HG03139 (cell line): ENCODE measurements around the gene JAZF1.
"Not testable (repeated sequence)": the region's sequence is repeated elsewhere in the genome, so short reads cannot be mapped to it uniquely, and the experiment has no call there.

Experiments used
- ATAC-seq: cut with Tn5 transposase; IDR thresholded peaks from one replicate; pipeline ENCODE4 v1.9.1; 2021; ENCODE audit not compliant: unreplicated experiment

Gene JAZF1

DNA sequence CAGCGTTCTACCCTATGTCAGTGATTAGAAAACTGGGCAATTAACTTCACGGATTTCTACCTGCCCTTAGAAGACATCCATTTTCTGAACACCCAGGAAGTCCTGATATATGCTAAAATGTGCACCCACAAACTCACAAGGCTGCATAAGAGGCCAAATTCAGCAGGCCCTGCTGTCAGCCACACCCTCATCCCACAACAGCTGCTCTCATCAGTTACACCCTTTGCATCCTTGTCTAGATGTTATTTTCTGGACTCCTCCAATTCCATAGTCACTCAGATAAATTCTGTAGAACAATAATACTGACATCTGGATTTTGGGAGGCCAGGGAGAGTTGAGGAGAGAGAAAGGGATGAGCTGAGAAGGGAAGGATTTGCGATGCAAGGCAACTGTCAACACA lies 231.7 kb downstream of the JAZF1 start:
- no peak for ATAC-seq

DNA sequence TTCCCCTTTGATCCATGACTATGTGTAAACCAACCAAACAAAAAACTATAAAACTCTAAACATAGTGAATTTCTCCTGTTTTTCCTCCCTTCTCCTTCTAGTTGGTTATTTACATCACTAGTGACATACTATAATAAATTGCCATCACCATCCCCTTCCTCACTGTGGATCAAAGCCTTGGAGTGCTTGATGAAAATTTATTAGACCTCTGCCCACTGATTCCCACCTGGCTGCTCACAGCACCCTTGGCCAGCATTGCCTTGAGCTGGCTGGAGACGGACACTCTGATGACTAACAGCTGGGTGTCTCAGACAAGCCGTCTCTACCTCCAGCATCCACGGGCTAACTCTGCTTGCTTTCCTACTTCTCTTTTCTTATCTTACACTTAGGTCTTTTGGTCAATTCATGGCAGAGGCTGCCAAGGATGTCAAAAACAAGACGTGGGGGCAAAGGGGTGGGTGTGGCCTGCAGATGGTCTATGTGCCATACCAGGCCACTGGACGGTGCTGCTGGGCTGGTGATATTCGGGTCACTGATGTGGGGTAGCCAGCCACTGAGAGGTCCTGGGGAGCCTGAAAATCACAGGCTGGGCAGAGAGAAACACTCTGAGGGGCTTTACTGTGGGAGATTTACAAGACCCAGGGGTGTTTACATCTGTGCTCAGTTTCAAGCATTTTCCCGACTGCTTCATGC lies 232.9 kb downstream of the JAZF1 start:
- no peak for ATAC-seq

DNA sequence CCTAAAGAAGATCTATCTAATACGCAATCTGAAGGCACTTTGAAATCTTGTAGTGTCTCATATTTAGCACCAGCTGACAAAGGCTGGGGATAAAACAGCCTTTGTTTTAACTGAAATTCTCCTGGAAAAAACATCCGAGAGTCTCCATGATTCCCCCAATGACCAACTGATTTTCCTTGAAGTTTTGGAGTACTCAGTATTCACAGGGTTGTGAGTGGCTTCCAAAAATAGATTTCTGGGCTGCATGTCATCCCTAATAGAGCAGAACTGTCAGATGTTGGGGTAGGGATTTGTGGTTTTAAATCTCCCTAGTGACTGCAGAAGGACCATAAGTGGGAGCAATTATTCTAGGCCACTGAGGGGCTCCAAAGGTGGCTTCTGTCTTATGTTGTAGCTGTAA lies 234.2 kb downstream of the JAZF1 start:
- ATAC-seq: no peak

- ATAC-seq: no peak
Measured at GRCh38 chr7:27945058-27945795, 235.4 kb downstream of the JAZF1 start.

GRCh38 chr7:27944643-27945042 lies 236.0 kb downstream of the JAZF1 start:
- no peak for ATAC-seq

DNA sequence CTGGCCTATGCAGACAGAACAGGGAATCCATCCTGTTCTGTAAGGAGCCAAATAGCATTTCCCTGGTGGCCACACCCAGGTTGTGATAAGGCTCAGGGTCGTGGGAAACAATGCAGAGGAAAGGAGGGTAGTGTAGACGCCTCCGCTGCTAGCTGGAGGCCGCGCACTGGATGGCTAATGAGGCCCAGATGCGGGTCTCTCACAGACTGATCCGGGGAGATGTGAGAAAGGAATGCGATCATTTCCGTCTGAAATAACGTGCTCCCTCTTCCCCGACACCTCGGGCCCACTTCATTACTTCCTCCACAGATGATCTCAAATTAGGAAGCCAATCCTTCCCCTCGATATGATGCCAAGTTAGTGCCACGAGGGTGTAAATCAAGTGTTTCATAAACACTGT lies 237.4 kb downstream of the JAZF1 start:
- no peak for ATAC-seq

DNA sequence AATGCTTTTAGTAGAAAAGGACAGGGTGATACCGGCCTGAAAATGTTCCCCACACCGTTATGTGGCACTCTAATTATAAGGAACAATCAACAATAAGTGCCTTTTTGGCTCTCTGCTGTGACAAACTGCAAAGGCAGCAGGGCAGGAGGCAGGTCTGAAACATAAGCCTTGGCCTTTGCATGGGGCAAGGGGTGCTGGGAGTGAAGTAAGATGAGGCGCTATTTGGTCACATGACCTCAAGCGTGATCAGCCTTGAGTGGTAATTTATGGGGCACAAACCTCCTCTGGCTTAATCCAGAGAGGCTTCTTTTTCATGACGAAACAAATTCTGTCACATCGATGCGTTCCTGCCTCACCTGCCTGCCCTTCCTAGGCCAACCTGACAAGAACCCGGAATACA lies 237.9 kb downstream of the JAZF1 start:
- no peak for ATAC-seq

DNA sequence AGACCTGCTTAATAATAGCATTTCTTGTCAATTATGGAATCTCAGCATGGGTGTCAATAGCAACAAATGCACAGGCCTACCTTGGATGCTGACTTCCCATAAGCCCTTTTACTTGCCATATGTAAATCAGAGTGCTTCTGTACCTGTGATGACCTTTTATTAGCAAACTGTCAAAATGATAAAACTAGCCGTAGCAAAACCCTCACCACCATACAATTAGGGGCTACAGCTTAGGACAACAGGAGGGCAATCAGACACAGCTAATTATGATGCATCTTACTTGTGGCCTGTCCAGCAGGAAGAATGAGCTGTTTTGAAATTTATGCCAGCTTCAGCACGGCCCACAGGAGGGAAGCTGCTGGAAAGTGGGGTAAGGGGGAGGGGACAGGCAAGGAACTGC lies 239.1 kb downstream of the JAZF1 start:
- no peak for ATAC-seq

- no peak for ATAC-seq
Measured at GRCh38 chr7:27940341-27940740, 240.3 kb downstream of the JAZF1 start.

DNA sequence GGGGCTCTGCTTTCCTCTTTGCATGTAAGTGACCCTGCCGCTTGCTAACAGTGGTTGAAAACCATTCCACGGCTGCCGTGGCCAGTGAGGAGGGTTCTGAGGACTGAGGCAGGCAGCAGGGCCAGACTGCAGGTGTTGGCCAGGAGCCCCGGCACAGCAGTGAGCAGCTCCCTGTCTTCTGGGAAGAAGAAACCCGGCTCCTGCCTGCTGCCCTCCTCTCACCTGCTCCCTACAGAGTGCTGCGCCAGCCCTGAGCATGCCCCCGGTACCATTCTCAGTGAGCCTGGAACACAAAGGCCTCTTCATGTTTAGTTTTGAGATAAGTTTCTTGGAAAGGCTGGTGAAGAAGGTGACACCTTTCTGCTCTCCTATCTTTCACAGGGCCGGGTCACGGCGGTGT lies 240.7 kb downstream of the JAZF1 start:
- no peak for ATAC-seq

- ATAC-seq: no peak
Measured at GRCh38 chr7:27936768-27937102, 243.9 kb downstream of the JAZF1 start.

DNA sequence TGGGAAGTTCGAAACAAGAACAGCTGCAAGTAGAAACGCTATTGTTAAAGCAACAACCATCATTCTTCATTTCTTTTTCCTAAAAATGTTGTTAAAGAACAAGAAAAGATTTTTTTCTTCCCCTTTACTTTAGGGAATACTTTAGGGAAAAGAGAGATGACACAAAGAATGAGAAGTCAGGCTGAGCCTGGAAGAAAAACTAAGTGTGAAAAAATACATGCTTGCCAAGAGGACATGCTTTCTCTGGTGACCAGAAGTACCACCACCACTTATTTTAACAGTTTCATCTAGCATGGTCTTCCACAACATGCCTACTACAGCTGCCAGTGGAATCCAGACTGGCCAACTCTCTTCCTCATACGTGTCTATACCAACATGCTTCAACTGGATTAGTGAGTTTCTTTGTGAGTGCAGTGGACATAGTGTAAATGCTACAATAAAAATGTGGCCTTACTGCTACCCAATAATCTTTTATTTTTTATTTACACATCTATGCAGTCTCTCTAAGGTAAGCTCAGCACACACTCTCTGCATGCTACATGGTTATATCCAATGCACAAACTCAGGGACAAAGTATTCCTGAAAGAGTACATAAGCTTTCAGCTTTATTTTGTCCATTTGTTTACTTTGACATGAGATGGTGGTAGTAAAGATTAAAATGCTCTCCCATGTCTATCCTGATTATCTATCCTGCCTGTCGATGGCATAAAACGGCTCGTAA lies 244.4 kb downstream of the JAZF1 start:
- no peak for ATAC-seq

GRCh38 chr7:27933671-27934565 lies 246.7 kb downstream of the JAZF1 start:
- ATAC-seq: no peak

DNA sequence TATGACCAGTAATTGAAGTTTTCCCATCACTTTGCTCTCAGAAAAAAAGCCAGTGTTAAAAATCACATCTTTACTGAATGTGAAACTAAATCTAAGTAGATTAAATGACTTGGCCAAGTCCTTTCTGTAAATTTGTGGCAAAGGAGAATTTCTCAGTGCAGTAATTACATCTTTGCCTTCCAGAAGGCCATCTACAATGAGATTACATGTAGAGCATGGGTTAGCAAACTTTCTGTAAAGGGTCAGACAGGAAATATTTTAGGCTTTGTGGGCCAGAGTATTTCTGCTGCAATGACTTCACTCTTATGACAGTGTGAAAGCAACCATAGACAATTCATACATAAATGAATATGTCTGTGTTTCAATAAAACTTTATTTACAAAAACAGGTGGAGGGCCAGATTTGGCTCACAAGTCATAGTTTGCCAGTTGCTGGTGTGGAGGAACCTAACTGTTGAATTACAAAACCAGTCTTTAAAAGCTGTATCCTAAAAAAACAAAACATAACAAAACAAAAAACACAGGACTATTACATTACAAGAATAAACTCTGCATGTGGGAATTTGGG lies 249.6 kb downstream of the JAZF1 start:
- no peak for ATAC-seq

DNA sequence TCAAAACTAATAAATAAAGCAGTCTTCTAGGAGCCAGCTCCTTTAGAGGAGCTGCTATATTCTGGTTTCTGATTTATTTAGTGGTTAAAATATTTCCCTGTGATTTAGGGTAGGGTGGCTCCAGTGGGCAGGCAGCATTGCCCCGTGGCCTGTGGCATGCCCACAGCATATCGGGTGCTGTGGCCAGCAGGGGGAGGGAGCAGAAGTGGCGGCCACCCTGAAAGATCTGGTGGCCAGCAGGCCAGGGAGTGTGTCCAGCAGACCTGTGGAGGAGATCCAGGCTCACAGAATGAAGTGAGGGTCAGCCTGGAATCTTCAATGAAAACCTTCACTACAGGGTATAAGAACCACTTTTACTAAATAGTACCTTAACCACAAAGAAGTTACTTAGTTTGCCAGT lies 251.5 kb downstream of the JAZF1 start:
- ATAC-seq: no peak

DNA sequence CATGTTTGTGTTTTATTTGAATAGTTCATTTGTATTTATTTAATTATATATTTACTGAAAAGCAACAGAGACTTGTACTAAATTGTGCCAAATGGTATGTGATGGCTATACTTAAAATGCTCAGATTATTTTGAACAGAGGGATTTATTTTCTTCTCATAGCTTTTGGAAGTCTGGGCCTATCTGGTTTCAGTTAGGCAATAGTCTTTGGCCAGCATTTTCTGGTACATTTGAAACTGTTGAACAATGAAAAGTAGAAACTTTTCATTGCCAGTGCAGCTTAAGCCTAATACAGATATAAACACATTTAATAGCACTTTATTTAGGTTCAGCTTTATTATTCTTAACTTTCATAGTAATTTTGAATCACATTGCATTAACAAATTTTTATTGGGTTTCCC lies 252.6 kb downstream of the JAZF1 start:
- ATAC-seq: no peak

DNA sequence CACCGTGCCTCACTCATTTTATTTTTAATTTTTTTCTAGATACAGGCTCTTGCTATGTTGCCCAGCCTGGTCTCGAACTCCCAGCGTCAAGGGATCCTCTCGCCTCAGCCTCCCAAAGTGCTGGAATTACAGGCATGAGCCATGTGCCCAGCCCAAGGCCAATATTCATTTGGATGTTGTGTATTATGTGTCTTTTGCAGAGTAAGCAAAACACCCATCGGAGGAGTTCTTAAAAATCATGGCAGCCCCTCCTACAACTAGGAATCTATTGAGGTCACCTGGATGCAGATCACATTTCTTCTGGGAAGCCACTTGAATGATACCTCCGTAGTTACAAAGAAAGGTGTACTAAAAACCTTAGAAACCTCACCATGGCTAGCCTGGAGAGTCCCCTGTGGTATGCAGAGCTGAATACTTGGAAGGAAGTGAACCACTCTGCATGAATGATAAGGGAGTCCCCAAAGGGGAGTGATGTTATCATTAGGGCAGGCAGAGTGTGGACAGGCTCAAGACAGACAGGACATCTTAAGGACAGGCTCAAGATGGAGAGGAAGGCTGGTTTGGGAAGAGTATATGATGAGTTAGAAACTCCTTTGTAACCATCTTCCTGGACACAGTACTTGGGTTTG lies 254.9 kb downstream of the JAZF1 start:
- no peak for ATAC-seq

DNA sequence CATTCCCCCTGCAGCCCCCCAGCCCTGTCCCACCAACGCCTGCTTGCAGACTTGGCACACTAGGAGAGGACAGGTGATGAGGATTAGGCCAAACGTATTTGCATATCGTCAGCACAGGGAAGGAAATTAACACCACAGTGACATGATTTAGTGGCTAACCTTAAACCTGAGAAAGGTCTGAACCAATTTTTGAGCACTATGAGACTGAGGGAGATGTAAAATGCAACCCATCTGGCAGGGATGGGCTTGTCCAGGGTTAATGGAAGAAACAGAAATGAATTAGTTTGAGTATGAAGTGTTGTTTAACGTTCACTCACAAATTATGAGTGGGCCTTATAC lies 257.0 kb downstream of the JAZF1 start:
- no peak for ATAC-seq

- ATAC-seq: peak; percentile 56
Measured at GRCh38 chr7:27922907-27923641, 257.5 kb downstream of the JAZF1 start.

DNA sequence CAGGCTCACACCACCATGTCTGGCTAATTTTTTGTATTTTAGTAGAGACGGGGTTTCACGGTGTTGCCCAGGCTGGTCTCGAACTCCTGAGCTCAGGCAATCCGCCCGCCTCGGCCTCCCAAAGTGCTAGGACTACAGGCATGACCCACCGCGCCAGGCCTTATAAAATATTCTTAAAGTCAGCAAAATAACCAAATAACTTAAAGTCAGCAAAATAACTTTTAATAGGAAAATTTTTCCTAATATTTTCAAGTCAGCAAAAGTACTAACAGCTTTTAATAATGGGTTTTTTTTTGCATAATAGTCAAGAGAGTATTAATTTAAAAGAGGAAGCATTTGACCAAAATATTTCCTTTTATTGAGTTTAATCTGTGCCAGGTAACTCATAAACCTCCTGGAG lies 258.2 kb downstream of the JAZF1 start:
- not testable (repeated sequence) for ATAC-seq
